ENCODE results near the gene CTBS.

DNA sequence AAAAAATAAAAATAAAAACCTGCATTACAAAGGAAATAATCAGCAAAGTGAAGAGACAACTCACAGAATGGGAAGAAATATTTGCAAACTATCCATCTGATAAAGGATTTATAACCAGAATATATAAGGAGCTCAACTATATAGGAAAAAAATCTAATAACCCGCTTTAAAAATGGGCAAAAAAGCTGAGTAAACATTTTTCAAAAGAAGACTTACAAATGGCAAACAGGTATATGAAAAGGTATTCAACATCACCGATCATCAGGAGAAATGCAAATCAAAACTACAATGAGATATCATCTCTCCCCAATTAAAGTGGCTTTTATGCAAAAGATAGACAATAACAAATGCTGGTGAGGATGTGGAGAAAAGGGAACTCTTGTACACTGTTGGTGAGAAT, 64.1 kb downstream of the CTBS start:
- TF ChIP-seq, protein P1, sequence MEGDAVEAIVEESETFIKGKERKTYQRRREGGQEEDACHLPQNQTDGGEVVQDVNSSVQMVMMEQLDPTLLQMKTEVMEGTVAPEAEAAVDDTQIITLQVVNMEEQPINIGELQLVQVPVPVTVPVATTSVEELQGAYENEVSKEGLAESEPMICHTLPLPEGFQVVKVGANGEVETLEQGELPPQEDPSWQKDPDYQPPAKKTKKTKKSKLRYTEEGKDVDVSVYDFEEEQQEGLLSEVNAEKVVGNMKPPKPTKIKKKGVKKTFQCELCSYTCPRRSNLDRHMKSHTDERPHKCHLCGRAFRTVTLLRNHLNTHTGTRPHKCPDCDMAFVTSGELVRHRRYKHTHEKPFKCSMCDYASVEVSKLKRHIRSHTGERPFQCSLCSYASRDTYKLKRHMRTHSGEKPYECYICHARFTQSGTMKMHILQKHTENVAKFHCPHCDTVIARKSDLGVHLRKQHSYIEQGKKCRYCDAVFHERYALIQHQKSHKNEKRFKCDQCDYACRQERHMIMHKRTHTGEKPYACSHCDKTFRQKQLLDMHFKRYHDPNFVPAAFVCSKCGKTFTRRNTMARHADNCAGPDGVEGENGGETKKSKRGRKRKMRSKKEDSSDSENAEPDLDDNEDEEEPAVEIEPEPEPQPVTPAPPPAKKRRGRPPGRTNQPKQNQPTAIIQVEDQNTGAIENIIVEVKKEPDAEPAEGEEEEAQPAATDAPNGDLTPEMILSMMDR (IDR thresholded peaks at IDR 0.05; ENCODE audit: poor library complexity), result no peak
- TF ChIP-seq EZH2phosphoT487 (IDR thresholded peaks at IDR 0.05; ENCODE audit: low read depth, severe bottlenecking, unreplicated experiment), result no peak
- TF ChIP-seq EZH2 (IDR thresholded peaks at IDR 0.05; ENCODE audit: borderline replicate concordance), result no peak

Data from hepatocyte (in vitro differentiated cells).